Tibial artery (tissue), 4 donors: ENCODE results near the gene TEKT3.

Experiments used
- DNase-seq, 2 donors: peaks; one replicate each; pipeline ENCODE4 v3.0.0-alpha.2; 2019
- H3K27ac ChIP-seq, 2 donors: fragments of 200-600 bp; sonication (generic) in 1 of 2; 1 replicate in 1 of 2; 2 replicates in 1 of 2; pipeline ENCODE4 v1.5.1; 2018 to 2019; ENCODE audit warnings: mild to moderate bottlenecking in 1 of 2
- H3K27me3 ChIP-seq, 2 donors: fragments of 200-600 bp; sonication (generic) in 1 of 2; one replicate each; pipeline versions ENCODE4 v1.5.1 to v1.6.0; 2016 to 2019
- H3K36me3 ChIP-seq, 3 donors: fragments of 200-600 bp; sonication (generic) in 2 of 3; one replicate each; pipeline ENCODE4 v1.5.1; 2016 to 2019; ENCODE audit warnings: mild to moderate bottlenecking in 2 of 3
- H3K4me1 ChIP-seq, 4 donors: fragments of 200-600 bp; sonication (generic) in 2 of 4; 1 replicate in 3 of 4; 2 replicates in 1 of 4; pipeline ENCODE4 v1.5.1; 2016 to 2019
- H3K4me3 ChIP-seq, 2 donors: fragments of 200-600 bp; sonication (generic) in 1 of 2; 1 replicate in 1 of 2; 2 replicates in 1 of 2; pipeline ENCODE4 v1.5.1; 2018 to 2019; ENCODE audit warnings: mild to moderate bottlenecking in 2 of 2
- H3K9me3 ChIP-seq, 3 donors: fragments of 200-600 bp; sonication (generic) in 1 of 3; one replicate each; pipeline ENCODE4 v1.5.1; 2016 to 2019
- CTCF ChIP-seq, 2 experiments: fragments of 200-600 bp in 1 of 2; fragments of 450-650 bp in 1 of 2; IDR thresholded peaks; one replicate each; pipeline ENCODE4 v1.5.1; 2017 to 2019; ENCODE audit warnings: antibody characterized with exemption in 2 of 2, mild to moderate bottlenecking in 1 of 2, moderate library complexity in 1 of 2
- intact Hi-C: fragments of 100-400 bp; cut with DNase I; formaldehyde crosslinking; loops from one replicate; pipeline ENCODE4 v1.15.0; 2023; ENCODE audit warnings: low total_unique reads

Gene TEKT3

GRCh38 chr17:15363702-15364101 is 22.3 kb upstream of the TEKT3 start:
- Histone ChIP-seq H3K36me3 (no peaks in the 10 kb centered on the region), H3K4me1 (no peaks in the 10 kb centered on the region), H3K27ac (no peak overlapping the region), H3K27me3 (no peaks in the 10 kb centered on the region), H3K9me3 (no peaks in the 10 kb centered on the region), H3K4me3 (no peak overlapping the region)
- no peak for DNase-seq
- intact Hi-C loops = no loop called here
- no peak for TF ChIP-seq CTCF (IDR thresholded peaks at IDR 0.05)

GRCh38 chr17:15361592-15361991 is 20.2 kb upstream of the TEKT3 start:
- H3K4me3 ChIP-seq = no peak overlapping the region
- no peaks in the 10 kb centered on the region for H3K9me3 ChIP-seq

GRCh38 chr17:15361151-15361550 is 19.8 kb upstream of the TEKT3 start:
- no peak for TF ChIP-seq CTCF (IDR thresholded peaks at IDR 0.05)
- Histone ChIP-seq H3K27me3 (no peaks in the 10 kb centered on the region), H3K4me3 (no peak overlapping the region), H3K9me3 (no peaks in the 10 kb centered on the region), H3K36me3 (no peaks in the 10 kb centered on the region), H3K27ac (no peak overlapping the region), H3K4me1 (no peaks in the 10 kb centered on the region)
- intact Hi-C loops = no loop called here
- no peak for DNase-seq

More at GRCh38 chr17:15361592-15361991, 20.2 kb upstream of the TEKT3 start:
- no peaks in the 10 kb centered on the region for H3K27me3 ChIP-seq
- intact Hi-C loops = no loop called here
- no peaks in the 10 kb centered on the region for H3K36me3 ChIP-seq
- DNase-seq = no peak
- no peak overlapping the region for H3K27ac ChIP-seq
- TF ChIP-seq CTCF (IDR thresholded peaks at IDR 0.05) = no peak
- H3K4me1 ChIP-seq = no peaks in the 10 kb centered on the region

- no peak for DNase-seq
- H3K4me3 ChIP-seq = no peak overlapping the region
- H3K27me3 ChIP-seq = no peaks in the 10 kb centered on the region
- TF ChIP-seq CTCF (IDR thresholded peaks at IDR 0.05) = no peak
- intact Hi-C loops = no loop called here
- H3K27ac ChIP-seq = no peak overlapping the region
- H3K36me3 ChIP-seq = no peaks in the 10 kb centered on the region
- H3K9me3 ChIP-seq = no peaks in the 10 kb centered on the region
- peaks cover 0 to 4% (median 0%) of the 10 kb centered on the region in 4 donors for H3K4me1 ChIP-seq
These were observed 12.9 kb upstream of the TEKT3 start for GRCh38 chr17:15354256-15354655.

- peak overlapping the region; percentile 31 to 43 for H3K27ac ChIP-seq
- intact Hi-C loops = no loop called here
These were observed 10.5 kb upstream of the TEKT3 start for GRCh38 chr17:15351925-15352324.

More at GRCh38 chr17:15351925-15352324, 10.5 kb upstream of the TEKT3 start:
- peaks cover 0 to 4% (median 0%) of the 10 kb centered on the region in 4 donors for H3K4me1 ChIP-seq
- H3K27me3 ChIP-seq = no peaks in the 10 kb centered on the region
- no peak overlapping the region for H3K4me3 ChIP-seq
- H3K9me3 ChIP-seq = no peaks in the 10 kb centered on the region
- TF ChIP-seq CTCF (IDR thresholded peaks at IDR 0.05) = no peak
- H3K36me3 ChIP-seq = no peaks in the 10 kb centered on the region
- peak in 1 of 2 donors; percentile 48 for DNase-seq
